VCaP (cell line): ENCODE measurements around the gene TRA2A.
A peak's percentile ranks its signal among the peaks of the same experiment; 100 is the strongest.

ENCODE experiments used
- H3K27ac ChIP-seq: fragments of 450-650 bp; 2 replicates; pipeline ENCODE4 v1.5.1; 2017
- CTCF ChIP-seq: fragments of 450-650 bp; conservative IDR thresholded peaks from 2 replicates; pipeline ENCODE4 v1.5.1; 2017; ENCODE audit warnings: mild to moderate bottlenecking, moderate library complexity

The TRA2A gene

GRCh38 chr7:23542752-23543151 is 11.0 kb upstream of the TRA2A start:
- no peak for TF ChIP-seq CTCF
- no peak overlapping the region for H3K27ac ChIP-seq

GRCh38 chr7:23539494-23539907 is 7.7 kb upstream of the TRA2A start:
- no peak overlapping the region for H3K27ac ChIP-seq
- TF ChIP-seq CTCF = no peak

- no peak overlapping the region for H3K27ac ChIP-seq
- TF ChIP-seq CTCF = no peak
These were observed 6.5 kb upstream of the TRA2A start for GRCh38 chr7:23538301-23538700.

GRCh38 chr7:23533238-23533604 is 1.4 kb upstream of the TRA2A start:
- no peak; the same call in 1 of the 2 replicates for TF ChIP-seq CTCF

GRCh38 chr7:23532490-23533237 is 883 bp upstream of the TRA2A start:
- peak overlapping the region; percentile 91 for H3K27ac ChIP-seq

More at GRCh38 chr7:23533238-23533604, 1.4 kb upstream of the TRA2A start:
- no peak overlapping the region for H3K27ac ChIP-seq

GRCh38 chr7:23531050-23531793 is 559 bp downstream of the TRA2A start:
- H3K27ac ChIP-seq = peak overlapping the region; percentile 91
- no peak for TF ChIP-seq CTCF

More at GRCh38 chr7:23532490-23533237, 883 bp upstream of the TRA2A start:
- TF ChIP-seq CTCF = no peak

GRCh38 chr7:23530405-23530804 is 1.4 kb downstream of the TRA2A start:
- H3K27ac ChIP-seq = peak overlapping the region; percentile 91; the same call in 1 of the 2 replicates
- TF ChIP-seq CTCF = no peak
